HG03097 (cell line): ENCODE data around the gene MEIS1.

Experiments
- ATAC-seq: cut with Tn5 transposase; IDR thresholded peaks from one replicate; pipeline ENCODE4 v1.9.1; 2021; ENCODE audit not compliant: unreplicated experiment, low FRiP score

Gene MEIS1

DNA sequence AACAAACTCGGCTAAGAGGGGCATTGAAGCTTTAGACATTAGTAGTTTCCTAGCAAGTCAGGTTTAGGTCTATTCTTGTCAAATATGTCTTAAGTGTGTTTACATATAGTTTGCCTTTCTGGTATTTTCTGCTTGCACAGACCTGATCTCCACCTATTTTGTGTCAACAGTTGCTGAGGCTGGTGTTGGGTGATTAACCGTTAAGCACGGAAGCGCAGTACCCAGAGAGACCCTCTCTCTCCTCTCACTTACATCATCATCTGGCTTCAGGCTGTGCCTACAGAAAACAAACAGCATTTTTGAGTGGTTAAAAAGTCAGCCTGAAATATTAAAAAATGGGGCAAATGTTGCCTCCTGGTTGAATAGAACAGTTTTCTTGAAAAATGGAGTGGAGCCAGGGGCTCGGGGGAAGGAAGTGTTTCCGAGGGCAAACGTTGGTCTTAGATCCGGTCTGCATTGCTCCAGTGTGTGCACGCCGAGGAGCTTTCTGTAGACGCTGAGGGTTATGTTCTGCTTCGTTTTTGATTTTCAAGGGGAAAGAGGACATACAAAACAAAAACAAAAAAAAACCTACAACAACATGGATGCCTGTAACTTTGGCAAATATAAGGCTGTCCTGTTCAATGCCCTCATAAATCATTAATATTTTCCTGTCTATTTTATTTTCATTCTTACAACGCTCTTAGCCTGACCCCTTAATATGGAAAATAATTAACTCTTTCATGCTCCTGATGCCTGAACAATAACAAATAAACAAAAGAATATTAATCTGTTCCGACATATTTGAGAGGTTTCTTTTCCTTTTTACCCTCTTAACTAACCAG is 120.8 kb downstream of the MEIS1 start:
- ATAC-seq: no peak

GRCh38 chr2:66559672-66560071 is 124.7 kb downstream of the MEIS1 start:
- ATAC-seq: no peak

DNA sequence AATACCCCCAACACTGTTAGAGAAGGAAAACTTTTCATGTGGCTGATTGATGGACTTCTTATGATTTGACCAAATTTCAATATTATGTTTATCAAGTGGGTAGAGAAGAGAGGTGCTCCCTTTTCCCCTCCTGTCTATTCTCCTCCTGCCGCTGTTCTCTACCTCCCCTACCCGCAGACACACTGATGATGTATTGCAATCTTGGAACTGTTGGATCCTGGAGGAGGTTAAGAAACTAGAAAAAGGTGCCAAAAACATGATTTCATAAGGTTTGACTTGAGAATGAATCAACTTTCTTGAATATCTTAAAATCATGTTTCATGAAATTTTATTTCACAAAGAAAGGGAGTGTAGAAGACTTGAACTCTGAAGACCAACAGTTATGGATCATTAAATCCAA is 125.8 kb downstream of the MEIS1 start:
- ATAC-seq: no peak

DNA sequence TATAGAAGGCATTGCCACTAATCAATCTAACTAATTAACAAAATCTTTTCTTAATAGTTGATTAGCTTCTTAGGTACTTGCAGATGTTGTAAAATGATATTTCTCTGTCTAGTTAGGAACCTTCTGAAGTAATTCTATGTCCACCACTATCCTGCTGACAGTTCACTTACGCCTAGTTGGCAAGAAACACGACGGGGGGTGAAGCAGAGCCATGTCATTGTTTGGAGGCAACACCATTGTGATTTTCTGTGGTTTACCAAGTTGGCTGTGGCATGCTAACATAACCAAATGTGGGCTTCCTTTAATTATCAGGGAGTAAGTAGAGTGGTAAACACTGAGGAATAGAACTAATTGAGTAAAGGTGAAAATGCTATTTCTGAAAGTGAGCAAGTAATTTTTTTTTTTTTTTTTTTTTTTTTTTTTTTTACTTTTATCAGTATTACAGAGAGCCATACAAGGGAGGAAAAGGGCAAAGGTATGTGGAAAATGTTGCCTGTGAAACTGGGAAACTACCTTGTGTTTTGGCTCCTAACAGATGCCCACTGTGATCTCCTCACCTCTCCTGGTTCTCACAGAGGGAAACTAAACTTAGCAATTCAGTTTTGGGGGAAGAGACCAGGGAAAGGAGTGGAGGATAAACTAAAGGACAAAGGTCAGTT is 126.8 kb downstream of the MEIS1 start:
- no peak for ATAC-seq

DNA sequence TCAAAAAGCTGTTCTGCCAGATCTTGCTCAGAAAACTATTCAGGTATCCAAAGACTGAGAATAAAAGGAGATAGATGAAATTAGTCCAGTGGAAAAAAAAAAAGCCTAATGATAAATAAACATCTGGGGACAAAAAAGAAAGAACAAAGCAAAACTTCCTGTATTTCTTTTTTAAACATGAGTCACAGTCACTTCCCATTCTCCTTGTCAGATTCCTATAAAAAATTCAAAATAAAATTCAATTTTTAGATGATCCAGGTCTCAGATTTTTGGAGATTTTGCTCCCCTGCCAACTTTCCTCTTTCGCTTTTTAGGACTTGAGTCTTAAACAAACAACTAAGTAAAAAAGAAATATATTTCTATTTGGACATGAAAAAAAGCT is 127.4 kb downstream of the MEIS1 start:
- no peak for ATAC-seq

DNA sequence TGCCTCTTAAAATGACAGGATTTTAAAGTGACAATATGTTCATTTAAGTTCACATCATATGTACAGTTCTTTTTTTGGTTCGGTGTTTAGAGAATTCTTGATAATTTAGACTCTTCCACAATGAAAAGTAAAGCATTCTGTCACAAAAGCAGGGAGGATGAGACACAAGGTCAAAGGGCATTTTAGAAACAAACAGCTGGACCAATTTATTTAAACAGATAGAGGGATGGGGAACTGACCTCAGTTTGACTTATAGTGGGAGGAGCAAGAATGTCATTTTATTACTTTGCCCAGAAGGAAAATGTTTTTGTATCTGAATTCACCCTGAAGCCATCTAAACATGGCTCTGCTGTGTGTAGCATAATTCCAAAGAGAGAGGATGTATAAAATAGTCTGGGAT is 128.5 kb downstream of the MEIS1 start:
- ATAC-seq: no peak

GRCh38 chr2:66565291-66565690 is 130.4 kb downstream of the MEIS1 start:
- no peak for ATAC-seq

DNA sequence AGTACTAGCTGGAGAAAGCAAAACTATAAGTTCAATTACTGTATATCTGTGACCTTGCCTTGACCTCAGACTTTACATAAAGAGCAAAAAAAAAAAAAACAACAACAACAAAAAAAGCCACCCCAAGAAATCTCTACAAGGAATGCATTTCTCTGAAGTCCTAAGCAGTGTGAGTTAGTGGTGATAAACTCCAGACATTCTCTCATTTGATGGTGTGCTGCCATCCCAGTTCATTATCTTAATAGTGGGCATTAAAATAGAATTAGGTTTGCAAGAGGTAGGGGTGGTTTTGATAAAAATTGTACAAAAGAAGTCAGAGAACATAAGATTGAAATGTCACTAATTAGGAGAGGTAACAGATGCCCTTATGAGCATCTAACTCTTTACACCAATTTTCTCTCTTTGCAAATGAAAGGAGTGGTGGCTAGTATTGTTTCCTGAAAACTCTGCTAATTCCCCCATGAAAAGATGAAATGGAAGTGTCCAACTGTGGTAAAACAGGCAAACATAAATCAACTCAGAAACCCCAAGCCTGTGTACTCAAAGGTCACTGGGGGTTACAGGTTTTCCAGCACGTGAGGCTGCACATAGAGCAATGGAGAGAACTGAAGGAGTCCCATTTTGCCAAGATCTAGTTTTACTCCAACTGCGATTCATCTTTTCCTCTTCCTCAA is 131.9 kb downstream of the MEIS1 start:
- ATAC-seq: no peak

- no peak for ATAC-seq
Measured at GRCh38 chr2:66567729-66568128, 132.8 kb downstream of the MEIS1 start.

GRCh38 chr2:66568650-66569300 is 133.8 kb downstream of the MEIS1 start:
- ATAC-seq: no peak

- no peak for ATAC-seq
Measured at GRCh38 chr2:66569321-66569851, 134.5 kb downstream of the MEIS1 start.

DNA sequence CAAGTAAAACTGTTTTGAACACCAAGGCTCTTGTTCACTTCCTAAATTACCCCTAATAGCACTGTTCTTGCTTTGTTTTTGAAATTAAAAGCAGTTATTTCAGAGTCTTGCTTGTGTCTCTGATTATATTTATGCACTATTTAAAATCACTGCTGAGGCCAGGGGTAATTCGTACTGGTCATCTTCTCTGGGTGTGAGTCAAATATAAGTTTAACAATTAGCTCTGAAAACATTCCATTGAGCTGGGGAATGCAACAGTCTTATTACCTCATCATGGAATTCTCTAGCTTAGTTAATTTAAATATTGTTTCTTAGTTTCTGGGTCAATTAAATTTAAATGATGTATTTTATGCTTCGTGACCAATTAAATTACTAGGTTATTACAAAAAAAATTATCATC is 135.0 kb downstream of the MEIS1 start:
- no peak for ATAC-seq

DNA sequence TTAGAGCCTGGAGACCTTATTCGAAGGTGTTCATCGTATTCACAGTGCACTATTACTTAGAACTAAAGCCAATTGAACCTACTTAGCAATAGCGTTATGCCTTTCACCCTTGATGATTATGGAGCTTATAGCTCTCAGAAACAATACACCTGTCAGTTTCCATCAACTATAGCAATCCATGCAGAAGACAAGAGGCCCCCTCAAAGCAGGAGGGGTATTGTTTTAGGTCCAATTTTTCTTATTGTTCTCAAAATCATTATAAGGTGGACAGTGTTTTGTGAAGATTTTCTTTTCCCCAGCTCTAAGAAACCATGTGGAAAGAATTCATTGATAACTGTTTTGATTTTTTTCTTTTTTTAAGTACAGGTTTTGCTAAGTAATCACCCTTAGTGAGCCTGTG is 135.5 kb downstream of the MEIS1 start:
- ATAC-seq: no peak

GRCh38 chr2:66571918-66572317 is 137.0 kb downstream of the MEIS1 start:
- ATAC-seq: no peak

DNA sequence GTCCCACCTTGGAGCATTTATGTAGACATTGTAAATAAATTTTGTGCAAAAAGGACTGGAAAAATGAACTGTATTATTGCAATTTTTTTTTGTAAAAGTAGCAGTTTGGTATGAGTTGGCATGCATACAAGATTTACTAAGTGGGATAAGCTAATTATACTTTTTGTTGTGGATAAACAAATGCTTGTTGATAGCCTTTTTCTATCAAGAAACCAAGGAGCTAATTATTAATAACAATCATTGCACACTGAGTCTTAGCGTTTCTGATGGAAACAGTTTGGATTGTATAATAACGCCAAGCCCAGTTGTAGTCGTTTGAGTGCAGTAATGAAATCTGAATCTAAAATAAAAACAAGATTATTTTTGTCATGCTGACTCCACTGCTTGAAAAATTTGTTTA is 137.5 kb downstream of the MEIS1 start:
- no peak for ATAC-seq

- no peak for ATAC-seq
Measured at GRCh38 chr2:66573416-66573815, 138.5 kb downstream of the MEIS1 start.

GRCh38 chr2:66573821-66574233 is 138.9 kb downstream of the MEIS1 start:
- ATAC-seq: no peak

DNA sequence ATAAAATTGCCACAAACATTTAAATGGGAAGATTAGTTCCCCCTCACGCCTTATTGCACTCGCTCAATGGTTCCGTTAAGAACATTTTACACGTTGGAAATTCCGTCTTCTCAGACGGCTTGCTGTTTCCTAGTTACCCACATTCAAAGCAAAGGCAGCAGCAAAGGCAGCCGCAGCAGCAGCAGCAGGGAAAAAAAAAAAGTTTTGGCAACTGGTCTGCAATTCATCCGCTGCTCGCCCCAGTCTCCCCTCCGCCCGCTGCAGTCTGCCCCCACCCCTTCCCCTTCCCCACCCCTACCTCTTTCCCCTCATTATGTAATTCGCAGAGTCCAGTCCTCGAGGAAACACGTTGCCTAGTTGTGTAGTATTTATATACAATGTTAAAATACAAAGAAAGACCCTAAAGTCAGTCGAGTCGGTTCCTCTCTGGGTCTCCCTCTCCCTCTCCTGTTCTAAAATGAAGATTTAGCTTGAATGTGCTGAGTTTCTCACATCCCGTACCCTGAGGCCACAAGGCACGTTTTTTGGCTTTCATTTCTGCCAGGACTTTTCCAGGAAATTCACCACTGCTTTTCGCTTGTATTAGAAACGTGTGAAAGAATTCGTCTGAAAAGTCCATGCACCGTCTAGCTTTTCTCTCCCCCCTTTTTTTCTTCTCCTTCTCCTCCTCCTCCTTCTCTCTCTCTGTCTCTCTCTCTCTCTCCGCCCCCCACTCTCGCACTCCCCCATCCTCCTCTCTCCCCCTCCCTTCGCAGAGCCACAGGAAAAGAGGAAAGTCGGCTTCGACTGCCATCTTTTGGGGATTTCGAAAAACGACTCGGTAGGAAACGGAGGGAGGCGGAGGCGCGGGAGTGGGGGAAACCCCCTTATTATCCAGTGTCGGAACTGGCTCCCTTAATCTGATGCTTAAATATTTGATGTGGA is 140.0 kb downstream of the MEIS1 start:
- no peak for ATAC-seq

DNA sequence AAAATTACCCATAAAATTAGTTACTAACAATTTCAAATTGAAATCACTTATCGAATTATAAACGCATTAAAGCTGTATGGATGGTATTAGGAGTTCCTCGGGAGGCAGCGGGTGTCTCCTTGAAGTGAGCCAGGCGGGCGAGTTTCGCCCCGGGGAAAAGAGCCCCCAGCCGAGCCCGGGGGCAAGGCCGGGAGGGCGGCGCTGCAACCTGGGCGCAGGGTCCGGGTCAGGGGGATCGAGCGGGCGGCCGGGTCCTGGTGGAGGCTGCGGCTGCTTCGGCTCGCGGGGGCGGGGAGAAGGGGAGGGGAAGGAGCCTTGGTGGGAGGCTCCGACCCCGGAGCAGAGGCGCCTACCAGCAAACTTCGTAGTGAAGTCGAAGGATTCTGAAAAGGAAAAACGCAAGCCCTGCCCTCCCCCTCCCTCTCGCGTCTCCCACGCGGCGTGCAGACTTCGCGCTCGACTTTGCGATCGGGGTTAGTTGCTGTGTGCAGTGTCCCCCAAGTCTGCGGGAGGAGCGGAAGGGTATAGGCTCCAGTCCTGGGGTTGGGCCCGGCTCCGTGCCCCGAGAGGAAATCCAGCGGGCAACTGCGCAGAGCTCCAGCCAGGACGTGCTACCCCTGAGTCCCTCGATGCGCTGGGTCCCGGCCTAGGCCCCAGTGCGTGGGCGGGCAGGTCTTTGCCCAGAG is 140.8 kb downstream of the MEIS1 start:
- no peak for ATAC-seq

- ATAC-seq: no peak
Measured at GRCh38 chr2:66576311-66576560, 141.3 kb downstream of the MEIS1 start.
